Measurements from ENCODE around the gene HES6. TPM values are rescaled to one million over a fixed set of nuclear protein-coding genes. Genes with fewer than 3 reads are reported as not detected.

Gene HES6
- total and polyA plus RNA-seq, 7 donors: 4.1 to 54.5 (median 13.1) TPM

DNA sequence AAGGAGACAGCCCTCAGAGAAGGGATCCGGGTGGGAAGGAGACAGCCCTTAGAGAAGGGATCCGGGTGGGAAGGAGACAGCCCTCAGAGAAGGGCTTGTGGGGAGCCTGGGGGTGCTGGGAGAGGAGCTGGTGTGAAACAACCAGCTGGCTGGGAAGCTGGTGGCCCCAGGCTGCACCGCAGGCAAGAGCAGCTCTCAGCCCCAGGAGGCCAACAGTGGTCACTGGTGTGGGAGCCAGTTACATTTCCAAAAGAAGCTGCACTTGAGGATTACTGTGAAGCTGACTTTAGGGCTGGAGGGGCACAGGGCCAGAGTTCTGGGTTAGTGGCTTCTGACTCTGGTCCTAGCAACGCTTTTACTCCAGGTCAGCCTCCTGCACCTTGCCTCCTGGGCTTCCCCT is 3.3 kb downstream of the HES6 start:
- no peaks in the 10 kb centered on the region for H3K36me3 ChIP-seq (ENCODE audit: insufficient read depth in 1 of 2, low read depth in 1 of 2)
- 71 to 87% (median 81%) methylated on average over 4 of the region's 4 CpGs for WGBS, 3 donors

DNA sequence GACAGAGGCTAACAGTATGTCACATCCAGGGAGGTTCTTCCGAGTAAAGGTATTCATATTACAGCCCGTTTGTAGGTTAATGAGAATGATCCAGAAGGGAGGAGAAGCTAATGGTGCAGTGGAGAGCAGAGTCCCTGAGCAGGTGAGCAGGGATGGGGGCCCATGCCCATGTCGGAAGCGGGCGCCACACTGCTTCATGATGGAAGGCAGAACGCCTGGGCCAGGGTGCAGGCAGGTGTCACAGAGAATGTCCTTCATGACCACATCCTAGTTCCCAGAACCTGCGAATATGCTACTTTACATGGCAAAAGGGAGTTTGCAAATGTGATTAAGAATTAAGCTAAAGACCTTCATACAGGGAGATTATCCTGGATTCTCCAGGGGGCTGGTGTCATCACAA is 4.0 kb downstream of the HES6 start:
- WGBS, 3 donors: 90 to 97% (median 93%) methylated on average over 7 of the region's 7 CpGs
- H3K27ac ChIP-seq: no peak overlapping the region
- peak in 1 of 2 donors; percentile 35 for DNase-seq
- H3K4me3 ChIP-seq: no peak overlapping the region
- no peaks in the 10 kb centered on the region for H3K9me3 ChIP-seq
- H3K27me3 ChIP-seq (ENCODE audit: insufficient read depth in 3 of 3, low read length in 2 of 3): peaks cover 0 to 2% (median 0%) of the 10 kb centered on the region in 3 donors
- intact Hi-C loops (cut with DNase I): no loop called here
- no peaks in the 10 kb centered on the region for H3K36me3 ChIP-seq (ENCODE audit: insufficient read depth in 1 of 2, low read depth in 1 of 2)
- H3K4me1 ChIP-seq: peaks cover 5% of the 10 kb centered on the region
- TF ChIP-seq, protein P1, sequence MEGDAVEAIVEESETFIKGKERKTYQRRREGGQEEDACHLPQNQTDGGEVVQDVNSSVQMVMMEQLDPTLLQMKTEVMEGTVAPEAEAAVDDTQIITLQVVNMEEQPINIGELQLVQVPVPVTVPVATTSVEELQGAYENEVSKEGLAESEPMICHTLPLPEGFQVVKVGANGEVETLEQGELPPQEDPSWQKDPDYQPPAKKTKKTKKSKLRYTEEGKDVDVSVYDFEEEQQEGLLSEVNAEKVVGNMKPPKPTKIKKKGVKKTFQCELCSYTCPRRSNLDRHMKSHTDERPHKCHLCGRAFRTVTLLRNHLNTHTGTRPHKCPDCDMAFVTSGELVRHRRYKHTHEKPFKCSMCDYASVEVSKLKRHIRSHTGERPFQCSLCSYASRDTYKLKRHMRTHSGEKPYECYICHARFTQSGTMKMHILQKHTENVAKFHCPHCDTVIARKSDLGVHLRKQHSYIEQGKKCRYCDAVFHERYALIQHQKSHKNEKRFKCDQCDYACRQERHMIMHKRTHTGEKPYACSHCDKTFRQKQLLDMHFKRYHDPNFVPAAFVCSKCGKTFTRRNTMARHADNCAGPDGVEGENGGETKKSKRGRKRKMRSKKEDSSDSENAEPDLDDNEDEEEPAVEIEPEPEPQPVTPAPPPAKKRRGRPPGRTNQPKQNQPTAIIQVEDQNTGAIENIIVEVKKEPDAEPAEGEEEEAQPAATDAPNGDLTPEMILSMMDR (IDR thresholded peaks at IDR 0.05): no peak
- ATAC-seq: no peak

More for the DNA sequence above, 3.3 kb downstream of the HES6 start:
- H3K4me3 ChIP-seq: no peak overlapping the region
- H3K9me3 ChIP-seq: no peaks in the 10 kb centered on the region
- ATAC-seq (no peak), DNase-seq (peak in 1 of 2 donors; percentile 30)
- peaks cover 13% of the 10 kb centered on the region for H3K4me1 ChIP-seq
- no peak overlapping the region for H3K27ac ChIP-seq
- TF ChIP-seq, protein P1 (IDR thresholded peaks at IDR 0.05): no peak
- H3K27me3 ChIP-seq (ENCODE audit: insufficient read depth in 3 of 3, low read length in 2 of 3): peaks cover 0 to 2% (median 0%) of the 10 kb centered on the region in 3 donors
- intact Hi-C loops (cut with DNase I): no loop called here

DNA sequence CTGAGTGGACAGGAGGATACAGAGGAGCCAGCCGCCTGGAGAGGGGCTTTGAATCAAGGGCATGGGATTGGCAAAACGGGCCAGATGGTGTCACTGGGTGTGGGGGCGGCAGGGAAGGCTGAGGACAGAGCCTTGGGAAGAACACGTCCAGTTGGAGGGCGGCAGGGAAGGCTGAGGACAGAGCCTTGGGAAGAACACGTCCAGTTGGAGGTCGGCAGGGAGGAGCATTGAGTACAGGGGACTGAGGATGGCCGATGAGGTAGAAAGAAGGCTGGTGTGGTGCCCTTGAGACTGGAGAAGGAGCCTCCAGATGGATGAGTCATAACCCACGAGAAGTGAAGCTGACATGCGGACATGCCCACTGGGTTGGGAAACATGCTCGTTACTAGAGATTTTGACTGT is 4.5 kb downstream of the HES6 start:
- peaks cover 0 to 2% (median 0%) of the 10 kb centered on the region in 3 donors for H3K27me3 ChIP-seq (ENCODE audit: insufficient read depth in 3 of 3, low read length in 2 of 3)
- 71 to 86% (median 81%) methylated on average over 11 of the region's 11 CpGs for WGBS, 3 donors
- H3K9me3 ChIP-seq: no peaks in the 10 kb centered on the region
- no peak overlapping the region for H3K27ac ChIP-seq
- H3K4me3 ChIP-seq: no peak overlapping the region
- intact Hi-C loops (cut with DNase I): no loop called here
- TF ChIP-seq, protein P1 (IDR thresholded peaks at IDR 0.05): no peak
- H3K4me1 ChIP-seq: peaks cover 3% of the 10 kb centered on the region
- DNase-seq (no peak), ATAC-seq (peak in 1 of 4 donors; percentile 18)
- H3K36me3 ChIP-seq (ENCODE audit: insufficient read depth in 1 of 2, low read depth in 1 of 2): no peaks in the 10 kb centered on the region

DNA sequence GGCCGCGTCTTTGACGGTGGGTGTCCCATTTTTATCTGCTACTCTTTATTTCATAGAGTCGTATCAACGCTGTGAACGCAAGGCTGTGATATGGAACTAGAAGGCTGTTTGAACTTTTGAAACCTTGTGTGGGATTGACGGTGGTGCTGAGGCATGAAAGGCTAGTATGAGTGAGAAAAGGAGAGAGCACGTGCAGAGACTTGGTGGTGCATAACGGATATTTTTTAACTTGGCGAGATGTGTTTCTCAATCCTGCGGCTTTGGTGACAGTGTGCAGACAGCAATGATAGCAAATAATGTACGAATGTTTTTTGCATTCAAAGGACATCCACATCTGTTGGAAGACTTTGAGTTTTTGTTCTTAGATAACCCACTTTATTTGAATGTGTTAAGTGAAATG is 6.2 kb downstream of the HES6 start:
- no peaks in the 10 kb centered on the region for H3K9me3 ChIP-seq
- intact Hi-C loops (cut with DNase I): no loop called here
- H3K27me3 ChIP-seq (ENCODE audit: insufficient read depth in 3 of 3, low read length in 2 of 3): peaks cover 0 to 2% (median 0%) of the 10 kb centered on the region in 3 donors
- H3K4me3 ChIP-seq: no peak overlapping the region
- H3K36me3 ChIP-seq (ENCODE audit: insufficient read depth in 1 of 2, low read depth in 1 of 2): no peaks in the 10 kb centered on the region
- ATAC-seq (no peak), DNase-seq (no peak)
- H3K27ac ChIP-seq: no peak overlapping the region
- H3K4me1 ChIP-seq: no peaks in the 10 kb centered on the region
- TF ChIP-seq, protein P1 (IDR thresholded peaks at IDR 0.05): no peak
- WGBS, 3 donors: 85 to 96% (median 89%) methylated on average over 12 of the region's 12 CpGs

DNA sequence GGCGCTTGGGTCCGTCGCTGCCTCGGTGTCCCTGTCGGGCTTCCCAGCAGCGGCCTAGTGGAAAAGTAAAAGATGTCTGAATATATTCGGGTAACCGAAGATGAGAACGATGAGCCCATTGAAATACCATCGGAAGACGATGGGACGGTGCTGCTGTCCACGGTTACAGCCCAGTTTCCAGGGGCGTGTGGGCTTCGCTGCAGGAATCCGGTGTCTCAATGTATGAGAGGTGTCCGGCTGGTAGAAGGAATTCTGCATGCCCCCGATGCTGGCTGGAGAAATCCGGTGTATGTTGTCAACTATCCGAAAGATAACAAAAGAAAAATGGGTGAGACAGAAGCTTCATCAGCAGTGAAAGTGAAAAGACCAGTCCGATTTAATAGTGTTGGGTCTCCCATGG is 8.0 kb downstream of the HES6 start:
- no peaks in the 10 kb centered on the region for H3K4me1 ChIP-seq
- TF ChIP-seq, protein P1 (IDR thresholded peaks at IDR 0.05): no peak
- H3K9me3 ChIP-seq: no peaks in the 10 kb centered on the region
- DNase-seq: no peak
- no peak for ATAC-seq
- no peaks in the 10 kb centered on the region for H3K27me3 ChIP-seq (ENCODE audit: insufficient read depth in 3 of 3, low read length in 2 of 3)
- intact Hi-C loops (cut with DNase I): no loop called here
- no peaks in the 10 kb centered on the region for H3K36me3 ChIP-seq (ENCODE audit: insufficient read depth in 1 of 2, low read depth in 1 of 2)
- WGBS, 3 donors: 56 to 64% (median 61%) methylated on average over 21 of the region's 21 CpGs
- H3K27ac ChIP-seq: no peak overlapping the region
- peak overlapping the region; percentile 64 for H3K4me3 ChIP-seq
